A673 (cell line): ENCODE results near the gene DHDH. TPM values are rescaled to one million over a fixed set of nuclear protein-coding genes. Genes with fewer than 3 reads are reported as not detected.
A peak's percentile ranks its signal among the peaks of the same experiment; 100 is the strongest.

Source experiments
- BruUV-seq: library from RNA; stranded (reverse); fragments of 400-500 nt; replicated peaks from 2 replicates; lab custom pipeline; 2021; lab: Mats Ljungman, UMichigan
- CTCF ChIA-PET: fragments of 300-600 bp; sonication (Branson Sonifier 250); formaldehyde crosslinking; loops from one replicate; lab custom pipeline; 2022; ENCODE audit warnings: antibody characterized with exemption; lab: Charles Lee
- POLR2A ChIA-PET: fragments of 300-600 bp; sonication (Branson Sonifier 250); formaldehyde crosslinking; loops from one replicate; lab custom pipeline; 2022; ENCODE audit warnings: antibody characterized with exemption; ENCODE audit not compliant: low non-redundant PET; lab: Charles Lee
- DNase-seq: peaks from one replicate; pipeline ENCODE4 v3.0.0-alpha.2; 2015; ENCODE audit warnings: low spot score
- H3K27ac ChIP-seq: fragments of 200-600 bp; sonication (generic); 2 replicates; pipeline ENCODE4 v1.5.1; 2016; ENCODE audit warnings: mixed run types, low read depth, mild to moderate bottlenecking, mixed read lengths, antibody characterized with exemption, low read length; ENCODE audit not compliant: poor library complexity, severe bottlenecking
- H3K27me3 ChIP-seq: fragments of 200-600 bp; sonication (generic); replicated peaks from 2 replicates; pipeline ENCODE4 v1.6.1; 2017; ENCODE audit warnings: mixed run types, low read depth, mild to moderate bottlenecking, mixed read lengths, antibody characterized with exemption, low read length; ENCODE audit not compliant: insufficient read depth, poor library complexity
- H3K36me3 ChIP-seq: fragments of 200-600 bp; sonication (generic); 2 replicates; pipeline ENCODE4 v1.6.1; 2016; ENCODE audit warnings: mixed run types, mild to moderate bottlenecking, mixed read lengths, antibody characterized with exemption, low read length; ENCODE audit not compliant: insufficient read depth, poor library complexity, severe bottlenecking
- H3K4me1 ChIP-seq: fragments of 200-600 bp; sonication (generic); 2 replicates; pipeline ENCODE4 v1.6.1; 2017; ENCODE audit warnings: mixed run types, mild to moderate bottlenecking, mixed read lengths, antibody characterized with exemption, low read length; ENCODE audit not compliant: insufficient read depth, poor library complexity, severe bottlenecking
- H3K4me3 ChIP-seq: fragments of 200-600 bp; sonication (generic); 2 replicates; pipeline ENCODE4 v1.5.1; 2016; ENCODE audit warnings: low read depth, mixed run types, mild to moderate bottlenecking, mixed read lengths, low read length; ENCODE audit not compliant: poor library complexity, severe bottlenecking
- H3K9me3 ChIP-seq: fragments of 200-600 bp; sonication (generic); 2 replicates; pipeline ENCODE4 v1.6.1; 2016; ENCODE audit warnings: mixed run types, low read depth, mild to moderate bottlenecking, mixed read lengths, antibody characterized with exemption, low read length; ENCODE audit not compliant: poor library complexity, severe bottlenecking
- EZH2 ChIP-seq: fragments of 200-600 bp; sonication (generic); IDR thresholded peaks from 2 replicates; pipeline ENCODE4 v1.6.1; 2017; ENCODE audit warnings: borderline replicate concordance, low read depth, mild to moderate bottlenecking, mixed read lengths, antibody characterized with exemption, low read length; ENCODE audit not compliant: poor library complexity, severe bottlenecking
- intact Hi-C: fragments of 100-400 bp; cut with micrococcal nuclease; formaldehyde crosslinking; loops from one replicate; pipeline ENCODE4 v1.10.0; 2022; ENCODE audit not compliant: unreplicated experiment
- total RNA-seq: library from RNA; stranded (reverse); gene quantifications from 2 replicates; pipeline ENCODE4 v1.2.3, GENCODE V29; 2021
- TF ChIP-seq, protein P1 (sequence below): fragments of 300-800, 200-600 bp; sonication (generic); conservative IDR thresholded peaks from 2 replicates; pipeline ENCODE4 v1.5.1; 2017; ENCODE audit warnings: low read depth, mild to moderate bottlenecking, antibody characterized with exemption, low read length, moderate library complexity, mixed read lengths

DHDH gene
- total RNA-seq, 1 experiment from 2014 or later, result not detected

- Histone ChIP-seq H3K4me3 (peak overlapping the region; percentile 81), H3K36me3 (no peaks in the 10 kb centered on the region), H3K27me3 (no peaks in the 10 kb centered on the region), H3K4me1 (peaks cover 10% of the 10 kb centered on the region), H3K27ac (peak overlapping the region; percentile 59), H3K9me3 (no peaks in the 10 kb centered on the region)
- TF ChIP-seq, protein P1, sequence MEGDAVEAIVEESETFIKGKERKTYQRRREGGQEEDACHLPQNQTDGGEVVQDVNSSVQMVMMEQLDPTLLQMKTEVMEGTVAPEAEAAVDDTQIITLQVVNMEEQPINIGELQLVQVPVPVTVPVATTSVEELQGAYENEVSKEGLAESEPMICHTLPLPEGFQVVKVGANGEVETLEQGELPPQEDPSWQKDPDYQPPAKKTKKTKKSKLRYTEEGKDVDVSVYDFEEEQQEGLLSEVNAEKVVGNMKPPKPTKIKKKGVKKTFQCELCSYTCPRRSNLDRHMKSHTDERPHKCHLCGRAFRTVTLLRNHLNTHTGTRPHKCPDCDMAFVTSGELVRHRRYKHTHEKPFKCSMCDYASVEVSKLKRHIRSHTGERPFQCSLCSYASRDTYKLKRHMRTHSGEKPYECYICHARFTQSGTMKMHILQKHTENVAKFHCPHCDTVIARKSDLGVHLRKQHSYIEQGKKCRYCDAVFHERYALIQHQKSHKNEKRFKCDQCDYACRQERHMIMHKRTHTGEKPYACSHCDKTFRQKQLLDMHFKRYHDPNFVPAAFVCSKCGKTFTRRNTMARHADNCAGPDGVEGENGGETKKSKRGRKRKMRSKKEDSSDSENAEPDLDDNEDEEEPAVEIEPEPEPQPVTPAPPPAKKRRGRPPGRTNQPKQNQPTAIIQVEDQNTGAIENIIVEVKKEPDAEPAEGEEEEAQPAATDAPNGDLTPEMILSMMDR, result no peak
- no peak for TF ChIP-seq EZH2
- BruUV-seq, result TSS peak; percentile 83
- DNase-seq, result no peak
- CTCF ChIA-PET, result interaction anchor here (0.6 kb wide), 1 partner anchor 143 kb away, joined by 3 read pairs; no protein-coding TSS in a partner anchor
- intact Hi-C loops, result no loop called here
- POLR2A ChIA-PET, result interaction anchor here (0.7 kb wide), 1 partner anchor 10 kb away, joined by 3 read pairs; no protein-coding TSS in a partner anchor
Observed at GRCh38 chr19:48953990-48954594, 20.6 kb downstream of the DHDH start.

DNA sequence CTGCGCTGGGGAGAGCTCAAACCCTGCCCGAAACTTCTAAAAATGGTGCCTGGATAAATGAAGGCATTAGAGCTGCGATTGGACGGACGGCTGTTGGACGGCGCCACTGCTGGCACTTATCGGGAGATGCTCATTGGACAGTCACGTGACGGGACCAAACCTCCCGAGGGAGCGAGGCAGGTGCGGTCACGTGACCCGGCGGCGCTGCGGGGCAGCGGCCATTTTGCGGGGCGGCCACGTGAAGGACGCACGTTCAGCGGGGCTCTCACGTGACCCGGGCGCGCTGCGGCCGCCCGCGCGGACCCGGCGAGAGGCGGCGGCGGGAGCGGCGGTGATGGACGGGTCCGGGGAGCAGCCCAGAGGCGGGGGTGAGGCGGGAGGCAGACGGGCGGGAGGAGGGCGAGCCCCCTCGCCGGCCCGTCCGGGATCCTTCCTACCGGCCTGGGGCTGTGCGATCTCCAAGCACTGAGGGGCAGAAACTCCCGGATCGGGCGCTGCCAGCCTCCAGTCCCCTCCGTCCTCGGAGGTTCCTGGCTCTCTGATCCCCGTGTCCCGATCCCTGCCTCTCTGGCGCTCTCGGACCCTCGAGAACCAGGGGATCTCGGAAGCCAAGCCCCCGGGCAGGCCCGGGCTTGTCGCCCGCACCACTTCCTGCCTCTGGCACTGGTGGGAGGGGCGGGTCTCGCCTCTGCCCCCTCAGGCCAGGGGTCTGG, 21.3 kb downstream of the DHDH start, which contains the start of gene BAX:
Gene BAX (plus strand): TSS at position 281 of the 713 bp plus-strand sequence. CDS start 54 bp downstream, at position 335.
- Histone ChIP-seq H3K27me3 (no peaks in the 10 kb centered on the region), H3K36me3 (no peaks in the 10 kb centered on the region), H3K27ac (peak within 1 kb of the TSS; percentile 83), H3K4me1 (peaks cover 10% of the 10 kb centered on the region), H3K9me3 (no peaks in the 10 kb centered on the region), H3K4me3 (peak within 1 kb of the TSS; percentile 81)
- ChIA-PET CTCF (no interaction called here), POLR2A (interaction anchor here (0.6 to 0.7 kb wide), 2 partner anchors 9 to 37 kb away, joined by 3 read pairs; no protein-coding TSS in a partner anchor)
- TF ChIP-seq EZH2, result no peak
- TF ChIP-seq, protein P1, result no peak
- peak; percentile 98 for DNase-seq
- no TSS peak for BruUV-seq
- intact Hi-C loops, result no loop called here

DNA sequence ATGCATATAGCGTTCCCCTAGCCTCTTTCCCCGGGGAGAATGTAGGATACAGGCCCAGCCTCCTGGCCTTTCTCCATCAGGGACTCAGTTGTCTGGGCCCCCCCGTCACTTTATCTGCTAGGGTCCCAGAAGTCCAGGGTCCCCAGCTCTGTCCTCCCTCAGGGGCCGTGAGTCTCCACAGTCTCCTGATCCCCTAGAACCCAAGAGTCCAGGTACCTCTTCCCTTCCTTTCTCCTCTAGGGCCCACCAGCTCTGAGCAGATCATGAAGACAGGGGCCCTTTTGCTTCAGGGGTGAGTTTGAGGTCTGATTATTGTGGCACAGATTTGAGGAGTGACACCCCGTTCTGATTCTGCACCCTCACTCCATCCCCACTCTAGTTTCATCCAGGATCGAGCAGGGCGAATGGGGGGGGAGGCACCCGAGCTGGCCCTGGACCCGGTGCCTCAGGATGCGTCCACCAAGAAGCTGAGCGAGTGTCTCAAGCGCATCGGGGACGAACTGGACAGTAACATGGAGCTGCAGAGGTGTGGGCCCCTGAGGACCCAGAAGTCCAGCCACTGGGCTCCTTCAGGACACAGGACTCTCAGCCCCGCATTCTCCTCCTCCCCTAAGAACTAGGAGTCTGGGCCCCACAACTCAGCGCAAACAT, 21.9 kb downstream of the DHDH start:
- Histone ChIP-seq H3K27ac (peak overlapping the region; percentile 83), H3K27me3 (no peaks in the 10 kb centered on the region), H3K4me1 (peaks cover 10% of the 10 kb centered on the region), H3K4me3 (peak overlapping the region; percentile 81), H3K36me3 (no peaks in the 10 kb centered on the region), H3K9me3 (no peaks in the 10 kb centered on the region)
- POLR2A ChIA-PET, result interaction anchor here (0.6 kb wide), 1 partner anchor 37 kb away, joined by 3 read pairs; no protein-coding TSS in a partner anchor
- no peak for TF ChIP-seq EZH2
- TF ChIP-seq, protein P1, result no peak
- no TSS peak for BruUV-seq
- intact Hi-C loops, result no loop called here
- CTCF ChIA-PET, result no interaction called here
- DNase-seq, result no peak
